NOMO-1 treated with DMSO at 0.1 percent for 48 hours (cell line): ENCODE results near the gene RNASEH2A.
A peak's percentile ranks its signal among the peaks of the same experiment; 100 is the strongest.
"Not testable (repeated sequence)": the region's sequence is repeated elsewhere in the genome, so short reads cannot be mapped to it uniquely, and the experiment has no call there.

Experiments used
- DNase-seq: peaks from one replicate; lab custom pipeline; 2025; ENCODE audit not compliant: unreplicated experiment; lab: John Stamatoyannopoulos, UW

RNASEH2A gene

GRCh38 chr19:12792853-12793289, 13.5 kb upstream of the RNASEH2A start:
- DNase-seq: no peak

GRCh38 chr19:12793290-12794195, 12.8 kb upstream of the RNASEH2A start:
- DNase-seq: peak; percentile 84

GRCh38 chr19:12794196-12794941, 12.0 kb upstream of the RNASEH2A start:
- peak; percentile 35 for DNase-seq

GRCh38 chr19:12794971-12795381, 11.4 kb upstream of the RNASEH2A start:
- no peak for DNase-seq

GRCh38 chr19:12796146-12797071, 10.0 kb upstream of the RNASEH2A start:
- peak; percentile 66 for DNase-seq

- DNase-seq: no peak
Measured at GRCh38 chr19:12797141-12797587, 9.2 kb upstream of the RNASEH2A start.

GRCh38 chr19:12797607-12798006, 8.8 kb upstream of the RNASEH2A start:
- not testable (repeated sequence) for DNase-seq

- DNase-seq: no peak
Measured at GRCh38 chr19:12799742-12800465, 6.5 kb upstream of the RNASEH2A start.

GRCh38 chr19:12800466-12800770, 6.0 kb upstream of the RNASEH2A start:
- DNase-seq: no peak

GRCh38 chr19:12800923-12801465, 5.4 kb upstream of the RNASEH2A start:
- DNase-seq: no peak

GRCh38 chr19:12801466-12802266, 4.7 kb upstream of the RNASEH2A start, which contains the start of the genes PRDX2 and THSD8:
TSS of gene PRDX2 (minus strand) at chr19:12801800. CDS start at chr19:12801261, 539 bp downstream.
TSS of gene THSD8 (plus strand) at chr19:12802069. CDS start at chr19:12802072, 3 bp downstream.
- peak; percentile 66 for DNase-seq

GRCh38 chr19:12802267-12803106, 3.9 kb upstream of the RNASEH2A start:
- no peak for DNase-seq

- no peak for DNase-seq
Measured at GRCh38 chr19:12804051-12804450, 2.3 kb upstream of the RNASEH2A start.

GRCh38 chr19:12815088-12815487, 8.7 kb downstream of the RNASEH2A start:
- no peak for DNase-seq

- DNase-seq: not testable (repeated sequence)
Measured at GRCh38 chr19:12817188-12817587, 10.8 kb downstream of the RNASEH2A start.

- not testable (repeated sequence) for DNase-seq
Measured at GRCh38 chr19:12817810-12818209, 11.4 kb downstream of the RNASEH2A start.

- DNase-seq: no peak
Measured at GRCh38 chr19:12821761-12822160, 15.4 kb downstream of the RNASEH2A start.
